ENCODE measurements around the gene TOMM7. TPM values are rescaled to one million over a fixed set of nuclear protein-coding genes. Genes with fewer than 3 reads are reported as not detected.

TOMM7 gene
- total and polyA plus RNA-seq, 9 of the 15 experiments (the other 6 are each of a cell fraction or from before 2014, with no cell fraction given): 283 to 1,717 (median 638) TPM

GRCh38 chr7:22824760-22825159 is 2.1 kb upstream of the TOMM7 start (continued):
- TF ChIP-seq ZNF655 (CRISPR knock-in tag; IDR thresholded peaks at IDR 0.05) (no peak), TFAP4 (CRISPR knock-in tag; IDR thresholded peaks at IDR 0.05; ENCODE audit: borderline replicate concordance) (no peak), LEF1 (IDR thresholded peaks at IDR 0.05) (no peak), KLF6 (CRISPR knock-in tag; IDR thresholded peaks at IDR 0.05; ENCODE audit: borderline replicate concordance) (peak; percentile 63), RFX1 (IDR thresholded peaks at IDR 0.05) (no peak), ZNF644 (tag; IDR thresholded peaks at IDR 0.05; ENCODE audit: low read depth) (peak; percentile 43; the same call in 1 of the 2 replicates), NBN (IDR thresholded peaks at IDR 0.05; ENCODE audit: low read depth) (no peak), ZNF121 (CRISPR knock-in tag; conservative IDR thresholded peaks at IDR 0.05) (no peak), CGGBP1 (CRISPR knock-in tag; IDR thresholded peaks at IDR 0.05) (no peak), NR2C1 (IDR thresholded peaks at IDR 0.05) (no peak), NR2C1 (tag; IDR thresholded peaks at IDR 0.05) (0 out of 2 replicates have a peak, but pooled peaks have one; percentile 28), DMBX1 (CRISPR knock-in tag; IDR thresholded peaks at IDR 0.05; ENCODE audit: borderline replicate concordance) (peak; percentile 84; the same call in 1 of the 2 replicates), CUX1 (CRISPR knock-in tag; IDR thresholded peaks at IDR 0.05) (0 out of 2 replicates have a peak, but pooled peaks have one; percentile 47), TEAD1 (CRISPR knock-in tag; IDR thresholded peaks at IDR 0.05) (peak in 1 of 2 experiments; percentile 22; a peak in 1 of 4 replicates), ZBTB33 (CRISPR knock-in tag; IDR thresholded peaks at IDR 0.05) (no peak)
- TF ChIP-seq, protein P1, sequence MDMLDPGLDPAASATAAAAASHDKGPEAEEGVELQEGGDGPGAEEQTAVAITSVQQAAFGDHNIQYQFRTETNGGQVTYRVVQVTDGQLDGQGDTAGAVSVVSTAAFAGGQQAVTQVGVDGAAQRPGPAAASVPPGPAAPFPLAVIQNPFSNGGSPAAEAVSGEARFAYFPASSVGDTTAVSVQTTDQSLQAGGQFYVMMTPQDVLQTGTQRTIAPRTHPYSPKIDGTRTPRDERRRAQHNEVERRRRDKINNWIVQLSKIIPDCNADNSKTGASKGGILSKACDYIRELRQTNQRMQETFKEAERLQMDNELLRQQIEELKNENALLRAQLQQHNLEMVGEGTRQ (CRISPR knock-in tag; IDR thresholded peaks at IDR 0.05): no peak
- TF ChIP-seq, protein P2, sequence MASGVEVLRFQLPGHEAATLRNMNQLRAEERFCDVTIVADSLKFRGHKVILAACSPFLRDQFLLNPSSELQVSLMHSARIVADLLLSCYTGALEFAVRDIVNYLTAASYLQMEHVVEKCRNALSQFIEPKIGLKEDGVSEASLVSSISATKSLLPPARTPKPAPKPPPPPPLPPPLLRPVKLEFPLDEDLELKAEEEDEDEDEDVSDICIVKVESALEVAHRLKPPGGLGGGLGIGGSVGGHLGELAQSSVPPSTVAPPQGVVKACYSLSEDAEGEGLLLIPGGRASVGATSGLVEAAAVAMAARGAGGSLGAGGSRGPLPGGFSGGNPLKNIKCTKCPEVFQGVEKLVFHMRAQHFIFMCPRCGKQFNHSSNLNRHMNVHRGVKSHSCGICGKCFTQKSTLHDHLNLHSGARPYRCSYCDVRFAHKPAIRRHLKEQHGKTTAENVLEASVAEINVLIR (CRISPR knock-in tag; IDR thresholded peaks at IDR 0.05): no peak

Measured in K562 (cell line).